ENCODE data around the gene FANCC.

DNA sequence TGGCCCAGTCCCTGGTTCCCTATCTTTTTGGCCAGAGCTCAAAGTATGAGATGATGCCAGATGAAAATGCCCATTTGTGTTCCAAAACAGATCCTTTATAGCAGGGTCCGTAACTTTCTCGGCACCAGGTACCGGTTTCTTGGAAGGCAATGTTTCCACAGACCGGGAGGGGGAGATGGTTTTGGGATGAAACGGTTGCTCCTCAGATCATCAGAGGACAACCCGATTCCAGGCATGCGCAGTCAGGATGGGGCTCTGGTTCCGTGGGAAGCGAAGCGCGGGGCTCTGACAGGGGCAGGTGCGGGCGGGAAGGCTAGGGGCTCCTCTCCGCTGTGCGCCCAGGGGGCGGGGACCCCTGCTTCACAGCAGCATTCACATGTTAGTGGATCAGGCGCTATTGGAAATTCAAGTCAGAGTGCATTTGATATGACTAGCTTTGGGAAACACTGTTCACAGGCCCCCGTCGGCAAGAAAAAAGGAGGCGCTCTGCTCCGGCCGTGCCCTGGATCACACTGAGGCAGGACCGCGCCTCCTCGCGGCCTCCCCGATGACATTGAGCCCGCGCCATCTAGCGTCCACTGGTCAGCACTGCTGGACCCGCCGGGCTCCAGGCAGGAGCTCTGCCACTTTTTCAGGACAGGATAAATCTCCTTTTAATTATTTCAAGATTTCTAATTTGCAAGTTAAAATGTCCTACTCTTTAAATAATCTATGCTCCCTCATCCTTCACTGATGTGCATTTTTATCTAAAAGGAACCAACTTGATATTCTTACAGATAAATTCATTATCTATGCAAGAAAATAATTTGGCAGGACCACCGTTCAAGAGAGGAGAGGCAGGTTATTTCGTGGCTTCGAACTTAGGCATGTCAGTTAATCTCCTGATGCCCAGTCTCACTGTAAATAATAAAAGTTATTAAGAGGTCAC is 190.0 kb downstream of the FANCC start:
- TF ChIP-seq, protein P1, sequence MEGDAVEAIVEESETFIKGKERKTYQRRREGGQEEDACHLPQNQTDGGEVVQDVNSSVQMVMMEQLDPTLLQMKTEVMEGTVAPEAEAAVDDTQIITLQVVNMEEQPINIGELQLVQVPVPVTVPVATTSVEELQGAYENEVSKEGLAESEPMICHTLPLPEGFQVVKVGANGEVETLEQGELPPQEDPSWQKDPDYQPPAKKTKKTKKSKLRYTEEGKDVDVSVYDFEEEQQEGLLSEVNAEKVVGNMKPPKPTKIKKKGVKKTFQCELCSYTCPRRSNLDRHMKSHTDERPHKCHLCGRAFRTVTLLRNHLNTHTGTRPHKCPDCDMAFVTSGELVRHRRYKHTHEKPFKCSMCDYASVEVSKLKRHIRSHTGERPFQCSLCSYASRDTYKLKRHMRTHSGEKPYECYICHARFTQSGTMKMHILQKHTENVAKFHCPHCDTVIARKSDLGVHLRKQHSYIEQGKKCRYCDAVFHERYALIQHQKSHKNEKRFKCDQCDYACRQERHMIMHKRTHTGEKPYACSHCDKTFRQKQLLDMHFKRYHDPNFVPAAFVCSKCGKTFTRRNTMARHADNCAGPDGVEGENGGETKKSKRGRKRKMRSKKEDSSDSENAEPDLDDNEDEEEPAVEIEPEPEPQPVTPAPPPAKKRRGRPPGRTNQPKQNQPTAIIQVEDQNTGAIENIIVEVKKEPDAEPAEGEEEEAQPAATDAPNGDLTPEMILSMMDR (IDR thresholded peaks at IDR 0.05), result peak; percentile 92 to 98 (median 96)
- no peak for TF ChIP-seq POLR2A (IDR thresholded peaks at IDR 0.05)
- peak; percentile 57 for TF ChIP-seq POLR2AphosphoS5 (IDR thresholded peaks at IDR 0.05)
